ENCODE data around the gene ALPG.

GRCh38 chr2:232386490-232386739, 20.2 kb upstream of the ALPG start:
- no peak for TF ChIP-seq EZH2 (IDR thresholded peaks at IDR 0.05)
- no peak for TF ChIP-seq POLR2A (IDR thresholded peaks at IDR 0.05; ENCODE audit: borderline replicate concordance, extremely low read depth, insufficient read depth, insufficient read length)
- no peak for TF ChIP-seq POLR2AphosphoS5 (IDR thresholded peaks at IDR 0.05; ENCODE audit: low read depth, low read length)
- TF ChIP-seq CTCF (IDR thresholded peaks at IDR 0.05 in 2 of 3, conservative IDR thresholded peaks at IDR 0.05 in 1 of 3; ENCODE audit: borderline replicate concordance in 1 of 3, insufficient read depth in 1 of 3, low read depth in 2 of 3, low read length in 2 of 3): no peak
- no peak for TF ChIP-seq RAD21 (IDR thresholded peaks at IDR 0.05; ENCODE audit: low read depth)
- TF ChIP-seq REST (IDR thresholded peaks at IDR 0.05; ENCODE audit: low read depth): no peak

Data from HCT116 (cell line).